Femur (tissue), 1 donor: ENCODE results near the gene PCSK5.

Source experiments
- DNase-seq: peaks from one replicate; pipeline ENCODE4 v3.0.0-alpha.2; 2017

PCSK5 gene

GRCh38 chr9:76371901-76372300, 481.4 kb downstream of the PCSK5 start:
- no peak for DNase-seq

DNA sequence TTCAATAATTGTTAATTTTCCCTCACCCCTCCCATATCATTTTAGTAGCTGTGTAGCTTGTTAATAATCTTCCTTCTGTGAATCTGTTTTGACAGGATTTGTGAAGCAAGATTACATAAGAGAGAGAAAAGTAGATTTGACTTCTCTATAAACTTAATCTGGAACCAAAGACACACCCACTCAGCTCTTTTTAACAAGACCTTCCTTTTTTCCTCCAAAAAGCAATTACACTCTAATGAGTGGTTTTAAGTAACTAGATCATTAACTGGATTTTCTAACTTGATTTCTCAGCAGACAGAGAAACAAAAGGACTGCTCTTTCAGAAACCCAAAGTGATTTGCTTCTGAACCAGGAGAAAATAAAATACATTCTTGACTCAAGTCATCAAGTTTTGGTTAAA, 481.9 kb downstream of the PCSK5 start:
- no peak for DNase-seq

DNA sequence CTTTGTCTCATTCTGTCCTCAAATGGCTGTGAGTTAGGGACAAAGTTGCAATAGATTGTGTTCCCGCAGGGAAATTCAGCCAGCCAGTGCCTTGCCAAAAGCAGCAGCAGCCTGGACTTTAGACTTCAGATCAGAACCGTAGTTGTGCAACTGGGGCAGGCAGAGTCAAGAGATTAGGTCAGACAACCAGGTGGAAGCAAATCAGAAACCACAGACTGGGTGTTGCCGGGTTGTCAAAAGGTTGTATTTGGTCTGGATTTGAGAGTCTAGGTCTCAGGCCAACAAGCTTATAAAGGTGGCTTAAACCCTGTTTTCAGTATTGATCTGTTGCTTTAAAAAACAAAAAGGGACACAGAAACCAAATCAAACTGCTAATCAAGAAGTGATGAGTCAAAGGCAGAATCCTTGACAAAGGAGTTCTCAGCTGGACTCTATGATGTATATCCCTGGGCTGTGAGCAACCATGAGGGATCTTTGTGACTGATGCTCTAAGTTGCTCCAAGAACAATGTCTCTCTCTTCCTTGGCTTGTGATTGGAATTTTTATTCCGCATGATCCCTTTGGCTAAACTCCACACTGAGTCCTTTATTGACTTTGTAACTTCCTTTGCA, 482.8 kb downstream of the PCSK5 start:
- peak; percentile 22 for DNase-seq

- no peak for DNase-seq
Measured at GRCh38 chr9:76373784-76374474, 483.5 kb downstream of the PCSK5 start.

DNA sequence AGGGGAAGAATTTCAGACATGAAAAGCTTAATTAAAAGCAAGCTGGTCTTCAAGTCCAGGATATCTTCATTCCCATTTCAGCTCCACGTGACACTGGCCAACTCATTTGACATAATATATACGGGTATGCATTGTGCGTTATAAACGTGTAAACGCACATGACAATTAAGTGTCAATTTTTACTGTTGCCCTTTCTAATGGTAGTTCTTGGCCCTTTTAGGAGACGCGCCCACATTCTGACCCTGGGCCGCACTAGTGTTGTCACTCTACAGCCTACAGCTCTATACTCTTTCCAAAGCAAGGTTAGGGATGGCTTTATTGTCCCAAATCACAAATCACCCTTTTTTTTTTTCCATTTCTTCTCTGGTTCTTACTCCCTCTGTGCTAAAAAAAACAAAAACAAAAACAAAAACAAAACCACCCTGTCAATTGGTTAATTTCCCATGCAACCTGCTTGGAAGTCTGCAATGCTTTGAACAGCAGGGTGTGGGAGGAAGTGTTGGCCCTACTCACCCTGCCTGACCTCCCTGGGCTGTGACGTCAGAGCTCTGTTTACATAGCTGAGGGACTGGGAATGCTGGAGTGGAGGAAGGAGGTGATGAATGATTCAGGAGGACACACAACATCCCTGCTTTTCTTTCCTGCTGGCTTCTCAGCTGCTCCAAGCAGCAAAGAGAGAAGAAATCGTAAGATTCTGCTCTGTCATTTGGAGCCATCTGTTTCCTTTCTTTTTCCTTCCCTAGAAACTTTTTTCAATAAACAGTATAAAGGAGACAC, 484.5 kb downstream of the PCSK5 start:
- DNase-seq = peak; percentile 47

DNA sequence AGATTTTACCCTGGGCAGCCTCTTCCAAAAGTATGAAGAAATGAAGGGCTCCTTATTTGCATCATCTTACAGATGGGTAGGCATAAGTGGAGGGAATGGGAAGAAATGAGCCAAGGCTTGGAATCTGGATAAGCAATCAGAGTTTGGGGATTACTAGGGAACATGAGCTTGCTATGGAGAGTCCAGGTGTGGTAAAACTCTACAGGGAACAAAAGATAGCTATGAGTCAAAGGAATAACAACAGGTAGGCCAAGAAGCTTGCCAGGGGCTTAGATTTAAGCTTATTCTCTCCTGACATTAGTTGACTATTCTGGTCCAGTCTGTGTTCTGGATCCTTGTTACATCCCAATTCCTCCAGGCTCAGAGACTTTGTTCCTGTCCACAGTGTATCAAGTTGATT, 487.3 kb downstream of the PCSK5 start:
- no peak for DNase-seq

DNA sequence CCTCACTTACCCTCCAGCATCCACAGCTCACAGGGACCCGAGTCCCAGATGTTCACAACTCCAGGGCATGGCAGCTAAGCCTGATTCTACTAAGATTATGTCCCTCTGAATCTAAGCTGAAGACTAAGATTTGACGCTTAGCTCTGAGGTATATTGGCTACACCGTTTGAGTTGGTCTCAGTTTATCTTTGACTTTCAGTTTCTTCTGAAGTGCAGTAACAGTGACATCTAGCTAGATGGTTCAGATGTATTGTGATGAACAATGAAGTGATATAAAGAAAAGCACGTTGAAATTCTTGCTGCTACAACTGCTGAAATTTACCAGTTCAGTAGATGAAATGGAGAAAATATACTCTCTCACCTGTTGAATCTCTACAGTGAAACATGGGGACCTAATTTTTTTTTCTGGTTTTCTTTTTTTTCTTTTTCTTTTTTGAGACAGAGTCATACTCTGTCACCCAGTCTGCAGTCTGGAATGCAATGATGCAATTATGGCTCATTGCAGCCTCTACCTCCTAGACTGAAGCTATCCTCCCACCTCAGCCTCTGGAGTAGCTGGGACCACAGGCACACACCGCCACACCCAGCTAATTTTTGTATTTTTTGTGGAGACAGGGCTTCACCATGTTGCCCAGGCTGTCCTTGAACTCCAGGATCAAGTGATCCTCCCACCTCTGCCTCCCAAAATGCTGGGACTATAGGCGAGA, 488.0 kb downstream of the PCSK5 start:
- DNase-seq = no peak

- DNase-seq = no peak
Measured at GRCh38 chr9:76379494-76379893, 489.0 kb downstream of the PCSK5 start.

DNA sequence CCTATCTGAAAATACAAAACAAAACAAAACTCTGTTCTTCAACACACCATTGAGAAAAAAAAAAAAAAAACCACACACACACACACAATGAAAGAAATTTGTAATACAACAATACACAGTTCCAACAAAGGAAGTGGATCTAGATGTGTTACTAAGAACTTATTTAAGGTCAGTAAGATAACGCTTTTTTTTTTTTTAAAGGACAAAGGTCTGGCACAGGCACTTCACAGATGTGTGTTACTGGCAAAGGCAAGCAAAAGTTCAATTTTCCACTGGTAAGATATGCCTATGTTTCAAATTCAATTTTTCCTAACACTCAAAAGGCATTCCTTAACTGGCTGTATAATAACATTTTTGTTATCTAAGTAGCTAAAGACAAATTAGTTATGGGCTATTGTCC, 500.2 kb downstream of the PCSK5 start:
- DNase-seq = no peak

GRCh38 chr9:76394195-76394959, 503.9 kb downstream of the PCSK5 start, which contains the start of gene RFK:
TSS of gene RFK (minus strand) at chr9:76394426. CDS start at chr9:76394171, 255 bp downstream.
- DNase-seq = peak; percentile 98

- DNase-seq = peak; percentile 74
Measured at GRCh38 chr9:76394960-76395252, 504.4 kb downstream of the PCSK5 start.

DNA sequence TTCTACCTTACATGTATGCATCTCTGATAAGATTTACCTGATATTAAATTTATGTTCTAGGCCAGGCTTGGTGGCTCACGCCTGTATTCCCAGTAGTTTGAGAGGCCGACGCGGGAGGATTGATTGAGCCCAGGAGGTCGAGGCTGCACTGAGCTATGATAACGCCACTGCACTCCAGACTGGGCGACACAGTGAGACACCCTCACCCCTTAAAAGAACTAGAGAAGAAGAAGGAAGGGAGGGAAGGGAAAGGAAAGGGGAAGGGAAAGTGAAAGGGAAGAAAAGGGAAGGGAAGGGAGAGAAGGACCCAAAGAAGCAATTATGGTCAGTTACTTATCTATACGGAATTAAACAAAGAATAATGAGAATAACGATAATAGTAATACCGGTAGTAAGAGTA, 504.9 kb downstream of the PCSK5 start:
- DNase-seq = no peak

DNA sequence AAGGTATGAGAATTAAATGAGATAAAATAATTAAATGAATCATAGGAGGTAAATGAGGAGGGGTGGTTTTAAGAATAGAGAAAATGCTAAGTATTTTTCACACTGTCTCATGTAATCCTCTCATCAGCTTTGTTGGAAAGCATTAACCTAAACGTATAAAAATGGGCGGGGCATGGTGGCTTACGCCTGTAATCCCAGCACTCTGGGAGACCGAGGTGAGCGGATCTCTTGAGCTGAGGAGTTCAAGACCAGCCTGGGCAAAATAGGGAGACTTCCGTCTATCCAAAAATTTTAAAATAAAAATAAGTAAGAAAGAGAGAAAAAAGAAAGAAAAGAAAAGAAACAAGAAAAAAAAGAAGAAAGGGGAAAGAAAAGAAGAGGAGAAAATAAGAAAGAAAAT, 505.7 kb downstream of the PCSK5 start:
- DNase-seq = no peak

GRCh38 chr9:76396597-76396996, 506.1 kb downstream of the PCSK5 start:
- no peak for DNase-seq

GRCh38 chr9:76399856-76400255, 509.4 kb downstream of the PCSK5 start:
- DNase-seq = no peak

DNA sequence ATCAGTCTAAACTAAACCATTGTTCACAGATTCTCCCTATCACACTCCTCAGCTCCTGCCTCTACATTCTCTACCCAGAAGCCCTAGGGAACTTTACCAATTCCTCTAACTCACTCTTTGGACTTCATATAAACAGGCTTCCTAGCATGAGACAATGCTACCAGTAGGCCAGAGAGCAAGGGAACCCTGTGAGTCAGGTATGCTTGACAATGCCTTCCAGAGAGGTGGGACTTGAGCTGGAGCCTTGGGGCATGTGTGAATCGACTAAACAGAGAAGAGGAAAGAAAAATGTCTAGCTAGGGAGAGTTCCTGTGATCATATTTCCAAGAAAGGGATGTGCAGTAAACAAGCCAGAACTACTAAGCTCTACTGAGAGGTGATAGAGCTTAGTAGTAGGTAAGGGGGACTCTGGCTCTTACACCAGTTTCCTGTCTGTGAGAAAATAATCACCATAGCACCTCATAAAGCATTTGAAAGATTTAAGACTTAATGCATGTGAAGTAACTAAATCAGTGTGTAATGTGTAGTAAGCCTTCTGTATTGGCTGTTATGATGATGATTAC, 510.1 kb downstream of the PCSK5 start:
- no peak for DNase-seq

DNA sequence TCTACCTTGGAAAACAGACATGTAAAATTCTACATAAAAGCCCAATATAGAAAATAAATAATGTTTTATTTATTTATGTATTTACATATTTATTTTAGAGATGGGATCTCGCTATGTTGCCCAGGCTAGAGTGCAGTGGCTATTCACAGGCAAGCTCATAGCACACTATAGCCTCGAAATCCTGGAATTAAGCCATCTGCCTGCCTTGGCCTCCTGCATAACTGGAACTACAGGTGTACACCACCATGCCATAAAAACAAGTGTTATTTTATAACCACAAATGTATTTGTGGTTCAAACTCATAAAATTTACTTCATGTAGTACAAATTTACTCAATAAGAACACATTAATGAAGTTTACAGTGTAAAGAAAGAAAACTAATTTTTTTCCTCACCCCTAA, 510.7 kb downstream of the PCSK5 start:
- DNase-seq = no peak

- DNase-seq = no peak
Measured at GRCh38 chr9:76401580-76402354, 511.3 kb downstream of the PCSK5 start.

DNA sequence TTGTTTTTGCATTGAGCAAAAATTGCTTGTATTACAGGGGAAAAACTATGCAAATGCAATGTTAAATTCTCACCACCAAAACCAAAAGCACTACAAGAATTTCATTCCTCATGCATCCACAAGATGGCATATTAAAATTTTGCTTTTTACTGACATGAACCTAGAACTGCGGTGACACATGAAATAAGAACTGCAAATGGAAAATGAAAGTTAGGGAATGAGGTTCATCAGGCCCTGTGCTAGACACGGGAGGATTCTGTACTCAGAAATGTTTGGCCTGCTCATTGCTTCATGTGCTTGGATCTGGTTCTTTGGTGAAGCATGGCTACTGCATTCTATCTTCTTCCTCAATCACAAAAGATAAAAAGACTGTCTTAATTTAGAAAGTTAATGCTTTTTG, 512.9 kb downstream of the PCSK5 start:
- DNase-seq = no peak

DNA sequence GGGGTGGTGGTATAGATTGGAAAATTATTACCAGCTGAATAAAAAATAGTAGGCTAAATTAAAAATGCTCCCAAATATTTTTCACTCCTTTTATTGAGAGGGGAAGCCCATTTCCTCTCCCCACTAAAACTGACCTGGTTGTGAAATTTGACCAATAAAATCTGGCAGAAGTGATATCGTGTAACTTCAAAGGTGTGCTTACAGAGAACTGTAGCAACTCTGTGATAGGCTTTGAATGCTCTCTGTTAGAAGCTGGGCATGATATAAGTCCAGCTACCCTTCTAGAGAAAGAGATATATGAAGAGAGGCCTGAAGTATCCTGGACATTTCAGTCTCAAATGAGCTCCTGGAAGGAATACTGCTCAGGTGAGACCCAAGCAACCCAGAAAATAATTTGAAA, 513.9 kb downstream of the PCSK5 start:
- no peak for DNase-seq

DNA sequence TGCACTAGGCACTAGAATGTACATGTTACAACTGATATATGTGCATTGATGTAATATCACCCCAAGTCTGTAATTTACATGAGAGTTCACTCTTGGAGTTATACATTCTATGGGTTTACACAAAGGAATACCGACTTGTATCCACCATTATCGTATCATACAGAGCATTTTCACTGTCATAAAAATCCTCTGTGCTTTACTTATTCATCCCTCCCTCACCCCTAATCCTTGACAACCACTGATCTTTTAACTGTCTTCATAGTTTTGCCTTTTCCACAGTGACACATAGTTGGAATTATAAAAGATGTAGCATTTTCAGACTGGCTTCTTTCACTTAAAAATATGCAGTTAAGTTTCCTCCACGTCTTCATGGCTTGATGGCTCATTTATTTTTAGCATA, 514.9 kb downstream of the PCSK5 start:
- no peak for DNase-seq

GRCh38 chr9:76405868-76406267, 515.4 kb downstream of the PCSK5 start:
- peak; percentile 22 for DNase-seq
